DOHH2 (cell line): ENCODE measurements around the gene IDH3B.

Experiments used
- EZH2phosphoT487 ChIP-seq: fragments of 200-600 bp; sonication (generic); IDR thresholded peaks from 2 replicates; pipeline ENCODE4 v1.6.1; 2017; ENCODE audit warnings: borderline replicate concordance, mild to moderate bottlenecking, antibody characterized with exemption, low read length, moderate library complexity, mixed read lengths
- TF ChIP-seq, protein P1 (sequence below): fragments of 200-600 bp; sonication (generic); IDR thresholded peaks from one replicate; pipeline ENCODE4 v1.5.1; 2014; ENCODE audit warnings: antibody characterized with exemption, mild to moderate bottlenecking, low read depth, low read length; ENCODE audit not compliant: poor library complexity, severe bottlenecking

DNA sequence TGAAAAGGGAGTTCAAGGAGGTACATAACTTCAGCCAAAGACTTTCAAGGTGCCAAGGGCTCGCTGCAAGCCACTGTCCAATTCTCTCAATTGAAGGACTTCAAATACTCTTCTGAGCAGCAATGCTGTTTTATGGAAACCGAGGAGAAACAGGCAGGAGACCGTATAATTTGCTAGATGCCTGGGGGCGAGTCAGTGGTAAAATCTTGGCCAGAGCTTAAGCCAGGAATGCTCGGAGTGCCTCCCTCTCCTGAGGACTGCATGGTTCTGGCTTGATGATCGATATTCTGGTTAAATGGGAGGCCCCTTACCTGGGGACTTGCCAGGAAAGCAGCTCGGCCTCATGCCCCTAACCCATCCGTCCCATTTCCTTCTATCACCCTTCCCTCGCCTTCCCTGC, 47.4 kb downstream of the IDH3B start:
- no peak for TF ChIP-seq EZH2phosphoT487
- TF ChIP-seq, protein P1, sequence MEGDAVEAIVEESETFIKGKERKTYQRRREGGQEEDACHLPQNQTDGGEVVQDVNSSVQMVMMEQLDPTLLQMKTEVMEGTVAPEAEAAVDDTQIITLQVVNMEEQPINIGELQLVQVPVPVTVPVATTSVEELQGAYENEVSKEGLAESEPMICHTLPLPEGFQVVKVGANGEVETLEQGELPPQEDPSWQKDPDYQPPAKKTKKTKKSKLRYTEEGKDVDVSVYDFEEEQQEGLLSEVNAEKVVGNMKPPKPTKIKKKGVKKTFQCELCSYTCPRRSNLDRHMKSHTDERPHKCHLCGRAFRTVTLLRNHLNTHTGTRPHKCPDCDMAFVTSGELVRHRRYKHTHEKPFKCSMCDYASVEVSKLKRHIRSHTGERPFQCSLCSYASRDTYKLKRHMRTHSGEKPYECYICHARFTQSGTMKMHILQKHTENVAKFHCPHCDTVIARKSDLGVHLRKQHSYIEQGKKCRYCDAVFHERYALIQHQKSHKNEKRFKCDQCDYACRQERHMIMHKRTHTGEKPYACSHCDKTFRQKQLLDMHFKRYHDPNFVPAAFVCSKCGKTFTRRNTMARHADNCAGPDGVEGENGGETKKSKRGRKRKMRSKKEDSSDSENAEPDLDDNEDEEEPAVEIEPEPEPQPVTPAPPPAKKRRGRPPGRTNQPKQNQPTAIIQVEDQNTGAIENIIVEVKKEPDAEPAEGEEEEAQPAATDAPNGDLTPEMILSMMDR = no peak
